Endodermal cell (in vitro differentiated cells): Measurements from ENCODE around the gene MIF4GD. TPM values are rescaled to one million over a fixed set of nuclear protein-coding genes. Genes with fewer than 3 reads are reported as not detected.

ENCODE experiments used
- DNase-seq: peaks from one replicate; pipeline ENCODE4 v3.0.0-alpha.2; 2017
- H3K27ac ChIP-seq: 2 replicates; pipeline ENCODE4 v1.5.1; 2013; ENCODE audit warnings: mild to moderate bottlenecking, low read depth, low read length, moderate library complexity
- H3K27me3 ChIP-seq: 2 replicates; pipeline ENCODE4 v1.6.1; 2013; ENCODE audit warnings: mild to moderate bottlenecking, low read length, moderate library complexity; ENCODE audit not compliant: insufficient read depth, control insufficient read depth, poor library complexity, severe bottlenecking
- H3K36me3 ChIP-seq: 2 replicates; pipeline ENCODE4 v1.7.0; 2013; ENCODE audit warnings: mild to moderate bottlenecking, low read length, moderate library complexity; ENCODE audit not compliant: control insufficient read depth, insufficient read depth
- H3K4me1 ChIP-seq: one replicate; pipeline ENCODE4 v1.7.0; 2013; ENCODE audit warnings: low read length; ENCODE audit not compliant: control insufficient read depth, insufficient read depth
- H3K4me3 ChIP-seq: 2 replicates; pipeline ENCODE4 v1.5.1; 2013; ENCODE audit warnings: mild to moderate bottlenecking, low read length, moderate library complexity
- H3K9ac ChIP-seq: 2 replicates; pipeline ENCODE4 v1.6.1; 2013; ENCODE audit warnings: mild to moderate bottlenecking, low read length, moderate library complexity; ENCODE audit not compliant: poor library complexity, severe bottlenecking; ENCODE audit errors: extremely low read depth
- H3K9me3 ChIP-seq: 2 replicates; pipeline ENCODE4 v1.6.1; 2013; ENCODE audit warnings: mild to moderate bottlenecking, low read length, moderate library complexity; ENCODE audit not compliant: control insufficient read depth
- H3K27ac Mint-ChIP-seq: 2 replicates; pipeline ENCODE4 v1.8.0; 2020; ENCODE audit warnings: mixed read lengths
- H3K27me3 Mint-ChIP-seq: 2 replicates; pipeline ENCODE4 v1.8.0; 2021; ENCODE audit warnings: mild to moderate bottlenecking, mixed read lengths; ENCODE audit not compliant: insufficient read depth
- H3K36me3 Mint-ChIP-seq: 2 replicates; pipeline ENCODE4 v1.8.0; 2020; ENCODE audit warnings: low read depth, mixed read lengths
- H3K4me1 Mint-ChIP-seq: 2 replicates; pipeline ENCODE4 v1.8.0; 2020; ENCODE audit warnings: mixed read lengths
- H3K4me3 Mint-ChIP-seq: 2 replicates; pipeline ENCODE4 v1.8.0; 2020; ENCODE audit warnings: mild to moderate bottlenecking, moderate library complexity, mixed read lengths
- H3K9me3 Mint-ChIP-seq: 2 replicates; pipeline ENCODE4 v1.8.0; 2020; ENCODE audit warnings: mild to moderate bottlenecking, mixed read lengths
- WGBS, 2 experiments: methylation state at CpG; one replicate each; pipeline versions ENCODE4 v1.1.5 to v1.1.7; 2013; ENCODE audit warnings: missing lambda C conversion rate in 2 of 2, mixed read lengths in 1 of 2; ENCODE audit not compliant: insufficient coverage in 1 of 2, insufficient read length in 1 of 2; 5-methylcytosine and 5-hydroxymethylcytosine counted together
- total RNA-seq, 2 donors: library from RNA; stranded (reverse); fragmentation: NEBNext Ultra II Directional in 1 of 2; extraction: Animal tissue kit (Norgen Biotek cat#: 25700) in 1 of 2; gene quantifications; 2 replicates in 1 of 2; 3 replicates in 1 of 2; pipeline ENCODE4 v1.2.1, GENCODE V29; 2021
- TF ChIP-seq, protein P1 (sequence below): fragments of 200-600 bp; sonication (generic); conservative IDR thresholded peaks from 2 replicates; pipeline ENCODE4 v1.5.0; 2021; ENCODE audit warnings: antibody characterized with exemption, mild to moderate bottlenecking

Gene MIF4GD
- total RNA-seq, 2 donors from 2014 or later = 17.9 to 28.6 TPM

DNA sequence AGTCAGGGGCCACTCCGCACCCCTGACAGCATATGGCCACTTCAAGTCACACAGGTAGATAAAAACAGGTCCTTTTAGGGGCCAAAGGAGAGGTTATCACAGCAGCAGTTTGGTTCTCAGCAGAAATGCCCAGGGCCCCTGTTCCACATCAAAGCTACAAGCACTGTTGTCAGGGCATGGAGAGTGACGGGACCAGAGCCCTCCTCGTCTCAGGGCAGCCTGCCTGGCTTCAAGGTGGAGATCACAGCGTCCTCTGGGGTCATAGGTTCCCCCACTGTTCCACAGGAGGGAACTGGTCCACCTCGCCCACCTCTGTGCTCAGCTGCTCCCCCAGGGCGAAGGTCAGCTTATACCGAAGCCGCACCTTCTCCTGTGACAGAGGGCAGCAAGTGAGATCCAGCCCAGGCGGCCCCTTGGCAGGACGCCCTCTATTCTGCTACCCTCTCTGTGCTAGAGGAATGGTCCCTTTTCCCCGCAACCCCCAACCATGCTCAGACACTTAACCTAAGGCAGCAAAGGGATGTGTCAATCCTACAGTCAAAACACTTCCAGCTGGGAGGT, 32.9 kb downstream of the MIF4GD start:
- TF ChIP-seq, protein P1, sequence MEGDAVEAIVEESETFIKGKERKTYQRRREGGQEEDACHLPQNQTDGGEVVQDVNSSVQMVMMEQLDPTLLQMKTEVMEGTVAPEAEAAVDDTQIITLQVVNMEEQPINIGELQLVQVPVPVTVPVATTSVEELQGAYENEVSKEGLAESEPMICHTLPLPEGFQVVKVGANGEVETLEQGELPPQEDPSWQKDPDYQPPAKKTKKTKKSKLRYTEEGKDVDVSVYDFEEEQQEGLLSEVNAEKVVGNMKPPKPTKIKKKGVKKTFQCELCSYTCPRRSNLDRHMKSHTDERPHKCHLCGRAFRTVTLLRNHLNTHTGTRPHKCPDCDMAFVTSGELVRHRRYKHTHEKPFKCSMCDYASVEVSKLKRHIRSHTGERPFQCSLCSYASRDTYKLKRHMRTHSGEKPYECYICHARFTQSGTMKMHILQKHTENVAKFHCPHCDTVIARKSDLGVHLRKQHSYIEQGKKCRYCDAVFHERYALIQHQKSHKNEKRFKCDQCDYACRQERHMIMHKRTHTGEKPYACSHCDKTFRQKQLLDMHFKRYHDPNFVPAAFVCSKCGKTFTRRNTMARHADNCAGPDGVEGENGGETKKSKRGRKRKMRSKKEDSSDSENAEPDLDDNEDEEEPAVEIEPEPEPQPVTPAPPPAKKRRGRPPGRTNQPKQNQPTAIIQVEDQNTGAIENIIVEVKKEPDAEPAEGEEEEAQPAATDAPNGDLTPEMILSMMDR = no peak
- no peaks in the 10 kb centered on the region for H3K9me3 ChIP-seq
- no peak overlapping the region for H3K27ac Mint-ChIP-seq
- H3K27ac ChIP-seq = no peak overlapping the region
- 94 to 98% methylated on average over 8 to 11 of the region's 11 CpGs for WGBS, 2 experiments
- peaks cover 57% of the 10 kb centered on the region for H3K36me3 Mint-ChIP-seq
- H3K4me3 ChIP-seq = no peak overlapping the region
- no peak overlapping the region for H3K4me3 Mint-ChIP-seq
- H3K27me3 Mint-ChIP-seq = no peaks in the 10 kb centered on the region
- no peaks in the 10 kb centered on the region for H3K27me3 ChIP-seq
- no peak for DNase-seq
- peaks cover 79% of the 10 kb centered on the region for H3K36me3 ChIP-seq
- peaks cover 3% of the 10 kb centered on the region for H3K4me1 ChIP-seq
- no peaks in the 10 kb centered on the region for H3K4me1 Mint-ChIP-seq
- no peaks in the 10 kb centered on the region for H3K9me3 Mint-ChIP-seq
- H3K9ac ChIP-seq = no peak overlapping the region

DNA sequence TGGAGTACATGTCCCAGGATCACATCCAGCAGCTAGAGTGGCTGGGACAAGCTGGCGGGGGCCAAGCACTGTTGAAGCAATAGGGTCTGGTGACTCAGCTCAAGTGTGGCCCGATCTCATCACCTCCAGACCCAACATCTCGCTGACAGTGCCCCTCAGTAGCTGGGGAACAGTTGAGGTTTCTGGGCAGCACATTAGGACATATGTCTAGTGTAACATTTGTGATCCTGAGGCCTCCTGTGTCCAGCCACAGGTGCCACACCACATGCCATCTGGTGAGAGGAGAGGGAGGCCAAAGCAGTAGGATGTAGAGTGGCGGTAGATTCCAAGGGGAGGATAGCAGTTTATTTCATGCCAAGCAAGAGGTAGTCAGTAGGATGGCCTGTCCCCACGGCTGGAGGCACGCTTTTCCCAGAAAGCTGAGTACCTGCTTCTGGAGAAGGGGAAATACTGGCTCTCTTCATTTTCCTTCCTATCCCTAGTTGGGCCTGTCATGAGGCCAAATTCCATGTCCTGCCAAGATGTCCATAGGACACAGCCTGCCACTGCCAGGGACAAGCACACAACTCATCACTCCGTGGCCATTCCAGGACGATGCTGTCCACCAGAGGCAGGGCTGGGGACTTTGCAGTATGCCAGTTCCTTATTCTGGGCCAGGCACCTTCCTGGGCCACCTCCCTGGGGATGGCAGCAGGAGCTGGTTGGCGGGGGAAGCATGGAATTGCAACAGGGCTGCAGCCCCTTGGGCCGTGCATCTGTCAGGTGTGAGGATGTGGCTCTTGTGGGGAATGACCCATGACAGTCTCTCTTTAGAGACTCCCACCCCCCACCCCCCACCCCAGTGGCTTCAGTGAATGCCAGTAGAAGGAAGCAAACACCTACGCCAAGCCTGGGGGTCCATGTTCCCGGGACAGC, 33.7 kb downstream of the MIF4GD start:
- no peak overlapping the region for H3K4me3 ChIP-seq
- no peak overlapping the region for H3K4me3 Mint-ChIP-seq
- H3K27me3 Mint-ChIP-seq = no peaks in the 10 kb centered on the region
- no peaks in the 10 kb centered on the region for H3K4me1 Mint-ChIP-seq
- H3K27ac ChIP-seq = no peak overlapping the region
- H3K9me3 Mint-ChIP-seq = no peaks in the 10 kb centered on the region
- H3K36me3 ChIP-seq = peaks cover 80% of the 10 kb centered on the region
- no peaks in the 10 kb centered on the region for H3K9me3 ChIP-seq
- WGBS, 2 experiments = 93 to 99% methylated on average over 8 to 12 of the region's 12 CpGs
- peaks cover 3% of the 10 kb centered on the region for H3K4me1 ChIP-seq
- no peaks in the 10 kb centered on the region for H3K27me3 ChIP-seq
- no peak for DNase-seq
- no peak overlapping the region for H3K9ac ChIP-seq
- TF ChIP-seq, protein P1 = no peak
- peaks cover 60% of the 10 kb centered on the region for H3K36me3 Mint-ChIP-seq
- H3K27ac Mint-ChIP-seq = no peak overlapping the region

DNA sequence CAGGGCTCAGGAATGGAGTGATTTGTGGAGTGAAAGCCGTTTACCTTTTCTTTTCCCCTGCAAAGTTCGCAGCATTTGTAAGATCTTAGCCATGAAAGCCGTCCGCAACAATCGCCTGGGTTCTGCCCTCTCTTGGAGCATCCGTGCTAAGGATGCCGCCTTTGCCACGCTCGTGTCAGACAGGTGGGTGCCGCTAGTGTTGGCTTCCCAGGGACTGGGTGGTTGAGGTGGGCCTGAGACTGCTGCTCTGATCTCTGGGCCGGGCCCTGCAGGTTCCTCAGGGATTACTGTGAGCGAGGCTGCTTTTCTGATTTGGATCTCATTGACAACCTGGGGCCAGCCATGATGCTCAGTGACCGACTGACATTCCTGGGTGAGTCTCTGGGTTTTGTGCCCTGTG, 38.2 kb downstream of the MIF4GD start:
- no peaks in the 10 kb centered on the region for H3K9me3 ChIP-seq
- no peaks in the 10 kb centered on the region for H3K4me1 ChIP-seq
- H3K4me3 ChIP-seq = no peak overlapping the region
- no peak overlapping the region for H3K27ac ChIP-seq
- no peak overlapping the region for H3K9ac ChIP-seq
- Mint-ChIP-seq H3K9me3 (no peaks in the 10 kb centered on the region), H3K36me3 (peaks cover 65% of the 10 kb centered on the region), H3K4me3 (no peak overlapping the region), H3K4me1 (no peaks in the 10 kb centered on the region), H3K27ac (no peak overlapping the region), H3K27me3 (no peaks in the 10 kb centered on the region)
- TF ChIP-seq, protein P1 = no peak
- H3K36me3 ChIP-seq = peaks cover 83% of the 10 kb centered on the region
- no peak for DNase-seq
- H3K27me3 ChIP-seq = no peaks in the 10 kb centered on the region
- WGBS, 2 experiments = 95 to 97% methylated on average over 13 of the region's 13 CpGs
